IPS DF 19.7 (cell line): Measurements from ENCODE around the gene CFAP57.
A peak's percentile ranks its signal among the peaks of the same experiment; 100 is the strongest.

Experiments
- DNase-seq: peaks from one replicate; pipeline ENCODE4 v3.0.0-alpha.2; 2013; ENCODE audit warnings: low read depth, low spot score

CFAP57 gene

GRCh38 chr1:43276673-43277072 lies 104.5 kb downstream of the CFAP57 start:
- DNase-seq: no peak

GRCh38 chr1:43277116-43277876 lies 105.2 kb downstream of the CFAP57 start:
- DNase-seq: no peak

- no peak for DNase-seq
These were observed 107.0 kb downstream of the CFAP57 start for GRCh38 chr1:43279161-43279560.

GRCh38 chr1:43279666-43280065 lies 107.5 kb downstream of the CFAP57 start:
- no peak for DNase-seq

GRCh38 chr1:43280692-43281091 lies 108.6 kb downstream of the CFAP57 start:
- DNase-seq: no peak

- no peak for DNase-seq
These were observed 110.4 kb downstream of the CFAP57 start for GRCh38 chr1:43282220-43283195.

GRCh38 chr1:43284065-43284464 lies 111.9 kb downstream of the CFAP57 start:
- DNase-seq: no peak

GRCh38 chr1:43284546-43285110 lies 112.5 kb downstream of the CFAP57 start:
- no peak for DNase-seq

GRCh38 chr1:43285269-43285990 lies 113.3 kb downstream of the CFAP57 start, which contains the start of gene C1orf210:
TSS of gene C1orf210 (minus strand) at chr1:43285581. CDS start at chr1:43283270, 2,311 bp downstream.
- peak; percentile 74 for DNase-seq

- DNase-seq: no peak
These were observed 114.0 kb downstream of the CFAP57 start for GRCh38 chr1:43286115-43286514.

- DNase-seq: no peak
These were observed 114.4 kb downstream of the CFAP57 start for GRCh38 chr1:43286533-43286932.

- DNase-seq: no peak
These were observed 116.1 kb downstream of the CFAP57 start for GRCh38 chr1:43288058-43288784.

GRCh38 chr1:43288785-43289706 lies 116.9 kb downstream of the CFAP57 start:
- no peak for DNase-seq

GRCh38 chr1:43292216-43292615 lies 120.1 kb downstream of the CFAP57 start:
- no peak for DNase-seq

- no peak for DNase-seq
These were observed 120.5 kb downstream of the CFAP57 start for GRCh38 chr1:43292679-43293078.

GRCh38 chr1:43293176-43293575 lies 121.0 kb downstream of the CFAP57 start:
- no peak for DNase-seq

GRCh38 chr1:43293896-43294760 lies 122.0 kb downstream of the CFAP57 start:
- DNase-seq: no peak

GRCh38 chr1:43294761-43295160 lies 122.6 kb downstream of the CFAP57 start:
- DNase-seq: no peak

- no peak for DNase-seq
These were observed 124.1 kb downstream of the CFAP57 start for GRCh38 chr1:43296207-43296606.
